Endodermal cell (in vitro differentiated cells): ENCODE data around the gene CLIP3. TPM values are rescaled to one million over a fixed set of nuclear protein-coding genes. Genes with fewer than 3 reads are reported as not detected.

ENCODE experiments used
- DNase-seq: peaks from one replicate; pipeline ENCODE4 v3.0.0-alpha.2; 2017
- H3K27ac ChIP-seq: 2 replicates; pipeline ENCODE4 v1.5.1; 2013; ENCODE audit warnings: mild to moderate bottlenecking, low read depth, low read length, moderate library complexity
- H3K27me3 ChIP-seq: 2 replicates; pipeline ENCODE4 v1.6.1; 2013; ENCODE audit warnings: mild to moderate bottlenecking, low read length, moderate library complexity; ENCODE audit not compliant: insufficient read depth, control insufficient read depth, poor library complexity, severe bottlenecking
- H3K36me3 ChIP-seq: 2 replicates; pipeline ENCODE4 v1.7.0; 2013; ENCODE audit warnings: mild to moderate bottlenecking, low read length, moderate library complexity; ENCODE audit not compliant: control insufficient read depth, insufficient read depth
- H3K4me1 ChIP-seq: one replicate; pipeline ENCODE4 v1.7.0; 2013; ENCODE audit warnings: low read length; ENCODE audit not compliant: control insufficient read depth, insufficient read depth
- H3K4me3 ChIP-seq: 2 replicates; pipeline ENCODE4 v1.5.1; 2013; ENCODE audit warnings: mild to moderate bottlenecking, low read length, moderate library complexity
- H3K9ac ChIP-seq: 2 replicates; pipeline ENCODE4 v1.6.1; 2013; ENCODE audit warnings: mild to moderate bottlenecking, low read length, moderate library complexity; ENCODE audit not compliant: poor library complexity, severe bottlenecking; ENCODE audit errors: extremely low read depth
- H3K9me3 ChIP-seq: 2 replicates; pipeline ENCODE4 v1.6.1; 2013; ENCODE audit warnings: mild to moderate bottlenecking, low read length, moderate library complexity; ENCODE audit not compliant: control insufficient read depth
- H3K27ac Mint-ChIP-seq: 2 replicates; pipeline ENCODE4 v1.8.0; 2020; ENCODE audit warnings: mixed read lengths
- H3K27me3 Mint-ChIP-seq: 2 replicates; pipeline ENCODE4 v1.8.0; 2021; ENCODE audit warnings: mild to moderate bottlenecking, mixed read lengths; ENCODE audit not compliant: insufficient read depth
- H3K36me3 Mint-ChIP-seq: 2 replicates; pipeline ENCODE4 v1.8.0; 2020; ENCODE audit warnings: low read depth, mixed read lengths
- H3K4me1 Mint-ChIP-seq: 2 replicates; pipeline ENCODE4 v1.8.0; 2020; ENCODE audit warnings: mixed read lengths
- H3K4me3 Mint-ChIP-seq: 2 replicates; pipeline ENCODE4 v1.8.0; 2020; ENCODE audit warnings: mild to moderate bottlenecking, moderate library complexity, mixed read lengths
- H3K9me3 Mint-ChIP-seq: 2 replicates; pipeline ENCODE4 v1.8.0; 2020; ENCODE audit warnings: mild to moderate bottlenecking, mixed read lengths
- CTCF ChIP-seq: fragments of 200-600 bp; sonication (generic); conservative IDR thresholded peaks from 2 replicates; pipeline ENCODE4 v1.5.0; 2021; ENCODE audit warnings: antibody characterized with exemption, mild to moderate bottlenecking
- WGBS, 2 experiments: methylation state at CpG; one replicate each; pipeline versions ENCODE4 v1.1.5 to v1.1.7; 2013; ENCODE audit warnings: missing lambda C conversion rate in 2 of 2, mixed read lengths in 1 of 2; ENCODE audit not compliant: insufficient coverage in 1 of 2, insufficient read length in 1 of 2; 5-methylcytosine and 5-hydroxymethylcytosine counted together
- total RNA-seq, 2 donors: library from RNA; stranded (reverse); fragmentation: NEBNext Ultra II Directional in 1 of 2; extraction: Animal tissue kit (Norgen Biotek cat#: 25700) in 1 of 2; gene quantifications; 2 replicates in 1 of 2; 3 replicates in 1 of 2; pipeline ENCODE4 v1.2.1, GENCODE V29; 2021

The CLIP3 gene
- total RNA-seq, 2 donors from 2014 or later: 12.6 to 19.7 TPM

GRCh38 chr19:36067681-36068080 is 35.0 kb upstream of the CLIP3 start:
- H3K36me3 ChIP-seq: peaks cover 60% of the 10 kb centered on the region
- H3K36me3 Mint-ChIP-seq: peaks cover 70% of the 10 kb centered on the region
- H3K4me3 ChIP-seq: no peak overlapping the region
- no peak overlapping the region for H3K4me3 Mint-ChIP-seq
- no peaks in the 10 kb centered on the region for H3K9me3 ChIP-seq
- no peaks in the 10 kb centered on the region for H3K27me3 ChIP-seq
- no peak overlapping the region for H3K9ac ChIP-seq
- TF ChIP-seq CTCF: no peak
- H3K27me3 Mint-ChIP-seq: no peaks in the 10 kb centered on the region
- no peak for DNase-seq
- H3K27ac Mint-ChIP-seq: no peak overlapping the region
- no peak overlapping the region for H3K27ac ChIP-seq
- no peaks in the 10 kb centered on the region for H3K4me1 Mint-ChIP-seq
- 87 to 94% methylated on average over 9 to 11 of the region's 11 CpGs for WGBS, 2 experiments
- H3K9me3 Mint-ChIP-seq: peaks cover 12% of the 10 kb centered on the region
- no peaks in the 10 kb centered on the region for H3K4me1 ChIP-seq

GRCh38 chr19:36064826-36065225 is 32.2 kb upstream of the CLIP3 start:
- Histone ChIP-seq H3K4me3 (no peak overlapping the region), H3K4me1 (no peaks in the 10 kb centered on the region), H3K9ac (no peak overlapping the region), H3K27ac (no peak overlapping the region), H3K27me3 (no peaks in the 10 kb centered on the region), H3K36me3 (peaks cover 56% of the 10 kb centered on the region), H3K9me3 (no peaks in the 10 kb centered on the region)
- Mint-ChIP-seq H3K4me3 (no peak overlapping the region), H3K36me3 (peaks cover 63% of the 10 kb centered on the region), H3K9me3 (peaks cover 7% of the 10 kb centered on the region), H3K27me3 (no peaks in the 10 kb centered on the region), H3K27ac (peak overlapping the region; percentile 6), H3K4me1 (no peaks in the 10 kb centered on the region)
- 93 to 94% methylated on average over 4 to 8 of the region's 8 CpGs for WGBS, 2 experiments
- no peak for DNase-seq
- TF ChIP-seq CTCF: no peak

GRCh38 chr19:36061367-36061766 is 28.7 kb upstream of the CLIP3 start:
- H3K9ac ChIP-seq: no peak overlapping the region
- Mint-ChIP-seq H3K9me3 (no peaks in the 10 kb centered on the region), H3K27me3 (no peaks in the 10 kb centered on the region), H3K27ac (no peak overlapping the region), H3K4me1 (peaks cover 8% of the 10 kb centered on the region), H3K4me3 (no peak overlapping the region), H3K36me3 (peaks cover 46% of the 10 kb centered on the region)
- no peak for DNase-seq
- H3K4me3 ChIP-seq: no peak overlapping the region
- peaks cover 39% of the 10 kb centered on the region for H3K36me3 ChIP-seq
- no peaks in the 10 kb centered on the region for H3K27me3 ChIP-seq
- H3K9me3 ChIP-seq: no peaks in the 10 kb centered on the region
- no peak for TF ChIP-seq CTCF
- no peak overlapping the region for H3K27ac ChIP-seq
- no peaks in the 10 kb centered on the region for H3K4me1 ChIP-seq
- 95% methylated on average over 2 of the region's 2 CpGs; no CpG with 5 or more reads in 1 of the 2 experiments for WGBS, 2 experiments
